HCT116 (cell line): ENCODE measurements around the gene DIP2C.
"Not testable (repeated sequence)": the region's sequence is repeated elsewhere in the genome, so short reads cannot be mapped to it uniquely, and the experiment has no call there.

ENCODE experiments used
- CTCF ChIP-seq, 3 experiments: fragments of 200-600 bp in 1 of 3; sonication (generic) in 1 of 3; IDR thresholded peaks in 2 of 3; conservative IDR thresholded peaks in 1 of 3; 2 replicates each; pipeline ENCODE4 v1.5.1; 2012 to 2017; ENCODE audit warnings: low read depth in 2 of 3, low read length in 2 of 3, antibody characterized with exemption in 1 of 3, borderline replicate concordance in 1 of 3, control low read depth in 1 of 3, mild to moderate bottlenecking in 1 of 3, mixed read lengths in 1 of 3, mixed run types in 1 of 3, moderate library complexity in 1 of 3; ENCODE audit not compliant: insufficient read depth in 1 of 3
- EZH2phosphoT487 ChIP-seq: fragments of 200-600 bp; IDR thresholded peaks from 2 replicates; pipeline ENCODE4 v1.6.1; 2018; ENCODE audit warnings: antibody characterized with exemption, borderline replicate concordance
- FOSL1 ChIP-seq: IDR thresholded peaks from 2 replicates; pipeline ENCODE4 v1.6.1; 2012; ENCODE audit warnings: low read depth
- MAX ChIP-seq: IDR thresholded peaks from 2 replicates; pipeline ENCODE4 v1.6.1; 2012

GRCh38 chr10:323046-323445, 366.4 kb downstream of the DIP2C start:
- not testable (repeated sequence) for TF ChIP-seq CTCF (IDR thresholded peaks at IDR 0.05 in 2 of 3, conservative IDR thresholded peaks at IDR 0.05 in 1 of 3; ENCODE audit: borderline replicate concordance in 1 of 3, insufficient read depth in 1 of 3, low read depth in 2 of 3, low read length in 2 of 3); EZH2phosphoT487; MAX; FOSL1
